Osteoblast (primary cell): ENCODE results near the gene GNAI2. TPM values are rescaled to one million over a fixed set of nuclear protein-coding genes. Genes with fewer than 3 reads are reported as not detected.

Experiments
- DNase-seq: peaks from one replicate; pipeline ENCODE4 v3.0.0; 2011; ENCODE audit warnings: low spot score, mixed read lengths; ENCODE audit not compliant: insufficient read length; ENCODE audit errors: missing footprints
- H2AFZ ChIP-seq: 2 replicates; pipeline ENCODE4 v1.6.0; 2011; ENCODE audit warnings: mild to moderate bottlenecking, low read length
- H3K27ac ChIP-seq: 2 replicates; pipeline ENCODE4 v1.5.1; 2011; ENCODE audit warnings: mild to moderate bottlenecking, low read depth, low read length, moderate library complexity
- H3K27me3 ChIP-seq: 2 replicates; pipeline ENCODE4 v1.6.0; 2012; ENCODE audit warnings: mild to moderate bottlenecking, control low read depth, inconsistent platforms, low read length, moderate library complexity; ENCODE audit not compliant: insufficient read depth
- H3K36me3 ChIP-seq: 2 replicates; pipeline ENCODE4 v1.5.1; 2011; ENCODE audit warnings: mild to moderate bottlenecking, low read length, control low read depth, moderate library complexity; ENCODE audit not compliant: insufficient read depth
- H3K4me1 ChIP-seq: 2 replicates; pipeline ENCODE4 v1.5.1; 2011; ENCODE audit warnings: mild to moderate bottlenecking, low read length, control low read depth, moderate library complexity; ENCODE audit not compliant: insufficient read depth
- H3K4me2 ChIP-seq: 2 replicates; pipeline ENCODE4 v1.6.0; 2011; ENCODE audit warnings: mild to moderate bottlenecking, low read length; ENCODE audit not compliant: insufficient read depth
- H3K4me3 ChIP-seq: fragments of 200-600 bp; sonication (generic); 3 replicates; pipeline ENCODE4 v1.5.1; 2012; ENCODE audit warnings: mild to moderate bottlenecking, low read length, inconsistent platforms; ENCODE audit not compliant: insufficient read depth
- H3K79me2 ChIP-seq: 2 replicates; pipeline ENCODE4 v1.6.0; 2012; ENCODE audit warnings: mild to moderate bottlenecking, low read length, control low read depth, inconsistent platforms; ENCODE audit not compliant: insufficient read depth
- H3K9me3 ChIP-seq: 2 replicates; pipeline ENCODE4 v1.5.1; 2011; ENCODE audit warnings: low read depth, low read length, control low read depth
- H4K20me1 ChIP-seq: 2 replicates; pipeline ENCODE4 v1.6.0; 2012; ENCODE audit warnings: mild to moderate bottlenecking, low read length, control low read depth; ENCODE audit not compliant: insufficient read depth
- CTCF ChIP-seq: IDR thresholded peaks from 2 replicates; pipeline ENCODE4 v1.5.1; 2011; ENCODE audit warnings: mild to moderate bottlenecking, low read depth, low read length, moderate library complexity; ENCODE audit errors: extremely low read depth
- total RNA-seq: library from RNA; depleted of rRNA; stranded (reverse); fragments of >200 nt; gene quantifications from 2 replicates; pipeline ENCODE4 v1.2.3, GENCODE V29; 2012

The GNAI2 gene
- total RNA-seq, 1 donor: 223 TPM

- no peak for TF ChIP-seq CTCF
- Histone ChIP-seq H3K9me3 (no peaks in the 10 kb centered on the region), H3K79me2 (no peaks in the 10 kb centered on the region), H3K27ac (no peak overlapping the region), H2AFZ (no peak overlapping the region), H3K4me3 (peak overlapping the region; percentile 39), H3K36me3 (no peaks in the 10 kb centered on the region), H4K20me1 (no peaks in the 10 kb centered on the region), H3K27me3 (peaks cover 67% of the 10 kb centered on the region), H3K4me1 (no peaks in the 10 kb centered on the region), H3K4me2 (peak overlapping the region; percentile 45)
- DNase-seq: peak; percentile 86
Measured at GRCh38 chr3:50205413-50206276, 30.4 kb upstream of the GNAI2 start.

DNA sequence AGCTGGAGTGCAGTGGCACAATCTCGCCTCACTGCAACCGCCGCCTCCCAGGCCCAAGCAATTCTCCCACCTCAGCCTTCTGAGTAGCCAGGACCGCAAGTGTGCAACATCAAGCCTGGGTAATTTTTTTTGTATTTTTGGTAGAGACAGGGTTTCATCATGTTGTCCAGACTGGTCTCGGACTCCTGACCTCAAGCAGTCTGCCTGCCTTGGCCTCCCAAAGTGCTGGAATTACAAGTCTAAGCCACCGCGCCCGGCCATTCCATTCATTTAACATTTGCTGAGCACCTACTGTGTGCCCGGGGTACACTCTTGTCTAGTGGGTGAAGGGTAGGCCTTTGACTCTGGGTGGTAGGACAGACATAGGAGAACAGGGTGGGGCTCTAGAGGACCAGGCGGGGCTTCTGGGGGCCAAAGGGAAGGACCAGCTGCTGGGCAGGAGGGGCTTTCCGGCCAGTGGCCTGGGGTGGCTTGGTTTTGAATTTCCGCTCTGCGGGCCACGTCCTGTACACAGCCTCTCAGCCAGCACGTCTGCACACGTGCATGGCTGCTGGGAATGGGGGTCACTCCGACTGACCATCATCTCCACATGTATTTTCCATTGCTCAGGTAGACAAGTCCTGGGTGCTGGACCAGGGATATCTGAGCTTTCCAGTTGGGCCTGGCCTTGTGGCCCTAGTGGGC is 28.5 kb upstream of the GNAI2 start:
- no peak for TF ChIP-seq CTCF
- Histone ChIP-seq H3K79me2 (no peaks in the 10 kb centered on the region), H2AFZ (no peak overlapping the region), H3K27me3 (peaks cover 51% of the 10 kb centered on the region), H3K4me2 (no peak overlapping the region), H4K20me1 (no peaks in the 10 kb centered on the region), H3K27ac (no peak overlapping the region), H3K4me3 (no peak overlapping the region), H3K4me1 (peaks cover 10% of the 10 kb centered on the region), H3K9me3 (no peaks in the 10 kb centered on the region), H3K36me3 (no peaks in the 10 kb centered on the region)
- DNase-seq: no peak

DNA sequence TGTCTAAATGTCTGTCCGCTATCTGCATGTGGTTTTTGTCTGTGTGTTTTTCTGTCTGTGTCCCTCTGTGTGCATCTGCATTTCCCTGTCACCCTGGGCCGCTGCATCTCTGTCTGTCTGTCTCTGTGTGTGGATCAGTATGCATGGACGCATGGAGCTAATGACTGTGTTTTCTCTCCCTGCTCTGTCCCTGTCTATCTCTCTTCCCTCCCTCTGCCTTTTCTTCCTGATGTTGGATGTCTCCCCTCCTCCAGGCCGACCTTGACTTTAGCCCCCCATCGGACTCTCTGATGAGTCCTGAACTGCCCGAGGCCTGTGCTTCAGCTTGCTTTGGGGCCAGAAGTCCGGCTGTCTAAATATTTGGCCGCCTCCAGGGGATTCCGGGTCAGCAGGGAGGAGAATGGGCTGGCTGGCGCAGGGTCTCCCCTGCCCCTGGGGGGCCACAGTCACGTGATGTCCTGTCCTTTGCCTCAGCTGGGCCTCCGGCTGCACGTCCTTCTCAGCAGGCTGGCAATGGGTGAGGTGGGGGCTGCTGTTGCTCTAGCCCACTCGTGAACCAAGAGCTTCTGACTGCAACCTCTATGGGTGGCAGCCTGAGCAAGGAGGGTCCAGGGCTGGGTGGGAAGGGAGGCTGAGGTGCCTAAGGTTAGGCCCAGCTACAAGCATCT is 27.2 kb upstream of the GNAI2 start:
- no peaks in the 10 kb centered on the region for H3K79me2 ChIP-seq
- H3K36me3 ChIP-seq: no peaks in the 10 kb centered on the region
- peaks cover 38% of the 10 kb centered on the region for H3K27me3 ChIP-seq
- peaks cover 10% of the 10 kb centered on the region for H3K4me1 ChIP-seq
- H3K4me3 ChIP-seq: no peak overlapping the region
- no peak for TF ChIP-seq CTCF
- H3K4me2 ChIP-seq: no peak overlapping the region
- no peak for DNase-seq
- no peaks in the 10 kb centered on the region for H4K20me1 ChIP-seq
- H3K9me3 ChIP-seq: no peaks in the 10 kb centered on the region
- H2AFZ ChIP-seq: no peak overlapping the region
- H3K27ac ChIP-seq: no peak overlapping the region

DNA sequence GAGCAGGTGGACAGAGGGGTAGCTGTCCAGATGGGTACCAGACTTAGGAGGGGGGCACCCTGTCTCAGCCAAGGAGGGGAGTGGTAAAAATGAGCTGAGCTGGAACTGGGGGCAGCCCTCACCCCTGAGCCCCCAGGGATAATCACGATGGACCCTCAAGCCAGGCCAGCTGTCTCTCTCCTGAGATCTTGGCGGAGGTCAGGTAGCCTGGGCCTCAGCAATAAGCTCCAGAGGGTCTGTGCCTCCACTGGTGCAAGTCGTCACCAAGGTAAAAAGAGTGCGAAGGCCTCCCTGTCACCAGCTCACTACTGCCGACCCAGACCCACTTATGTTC is 25.9 kb upstream of the GNAI2 start:
- DNase-seq: no peak
- Histone ChIP-seq H3K27ac (no peak overlapping the region), H3K9me3 (no peaks in the 10 kb centered on the region), H3K4me2 (no peak overlapping the region), H3K36me3 (no peaks in the 10 kb centered on the region), H4K20me1 (no peaks in the 10 kb centered on the region), H3K4me1 (peaks cover 10% of the 10 kb centered on the region), H2AFZ (no peak overlapping the region), H3K4me3 (no peak overlapping the region), H3K79me2 (no peaks in the 10 kb centered on the region), H3K27me3 (peaks cover 27% of the 10 kb centered on the region)
- no peak for TF ChIP-seq CTCF
